K562 (cell line): Measurements from ENCODE around the gene CRNN. TPM values are rescaled to one million over a fixed set of nuclear protein-coding genes. Genes with fewer than 3 reads are reported as not detected.

ENCODE experiments used
- ATAC-seq: fragments of 200-7000 bp; cut with Tn5 transposase; 3 replicates; pipeline ENCODE4 v1.9.1; 2020; ENCODE audit warnings: moderate library complexity
- BruUV-seq: library from RNA; stranded (reverse); fragments of 400-500 nt; replicated peaks from 2 replicates; lab custom pipeline; 2021; lab: Mats Ljungman, UMichigan
- CTCF ChIA-PET: fragments of 300-600 bp; formaldehyde crosslinking; extraction: SDS; loops from one replicate; lab custom pipeline; 2021; ENCODE audit warnings: low intra/inter-chr PET ratio; lab: Yijun Ruan, JAX
- POLR2A ChIA-PET: fragments of 300-600, 350-650 bp; sonication (Branson Sonifier 250); formaldehyde crosslinking; extraction: SDS; loops from one replicate; lab custom pipeline; 2021; ENCODE audit warnings: antibody characterized with exemption, inconsistent platforms; lab: Yijun Ruan, JAX
- DNase-seq, 4 experiments: peaks; one replicate each; pipeline versions ENCODE4 v3.0.0 to v3.0.0-alpha.2; 2011 to 2018; ENCODE audit warnings: low spot score in 3 of 4, mixed read lengths in 3 of 4; ENCODE audit errors: extremely low read depth in 1 of 4
- FAIRE-seq: peaks from 2 replicates; lab custom pipeline; 2011; peaks lifted over from hg19 to GRCh38; lab: Jason Lieb, UNC
- H2AFZ ChIP-seq: 2 replicates; pipeline ENCODE4 v1.6.0; 2011; ENCODE audit warnings: low read depth, low read length, control low read depth, inconsistent platforms
- H3K27ac ChIP-seq: fragments of 200-600 bp; 3 replicates; pipeline ENCODE4 v1.8.0; 2011; ENCODE audit warnings: low read depth, mild to moderate bottlenecking, control low read depth, inconsistent platforms, low read length, moderate library complexity, mixed read lengths; ENCODE audit errors: extremely low read depth
- H3K27me3 ChIP-seq, 2 experiments: fragments of 300-600 bp in 1 of 2; 2 replicates in 1 of 2; 3 replicates in 1 of 2; pipeline versions ENCODE4 v1.6.0 to v1.8.0; 2011; ENCODE audit warnings: inconsistent platforms in 2 of 2, low read length in 2 of 2, mild to moderate bottlenecking in 1 of 2, mixed read lengths in 1 of 2, moderate library complexity in 1 of 2; ENCODE audit not compliant: control insufficient read depth in 2 of 2, insufficient read depth in 2 of 2
- H3K36me3 ChIP-seq: fragments of 300-600 bp; 3 replicates; pipeline ENCODE4 v1.8.0; 2011; ENCODE audit warnings: mild to moderate bottlenecking, low read length, inconsistent platforms; ENCODE audit not compliant: control insufficient read depth, insufficient read depth
- H3K4me1 ChIP-seq, 2 experiments: fragments of 200-600 bp in 1 of 2; replicated peaks in 1 of 2; 2 replicates in 1 of 2; 3 replicates in 1 of 2; pipeline versions ENCODE4 v1.5.1 to v1.8.0; 2011; ENCODE audit warnings: inconsistent platforms in 2 of 2, low read length in 2 of 2, mild to moderate bottlenecking in 1 of 2, mixed read lengths in 1 of 2, moderate library complexity in 1 of 2; ENCODE audit not compliant: control insufficient read depth in 2 of 2, insufficient read depth in 2 of 2
- H3K4me2 ChIP-seq: 2 replicates; pipeline ENCODE4 v1.6.1; 2011; ENCODE audit warnings: low read length, control low read depth, inconsistent platforms, mixed read lengths; ENCODE audit not compliant: insufficient read depth
- H3K4me3 ChIP-seq: fragments of 200-600 bp; sonication (generic), shearing (Covaris generic); 2 replicates; pipeline ENCODE4 v1.5.1; 2016; ENCODE audit warnings: control low read depth, inconsistent platforms
- H3K79me2 ChIP-seq: fragments of 200-600 bp; 3 replicates; pipeline ENCODE4 v1.8.0; 2011; ENCODE audit warnings: low read length, inconsistent platforms; ENCODE audit not compliant: control insufficient read depth, insufficient read depth
- H3K9ac ChIP-seq, 2 experiments: 2 replicates each; pipeline versions ENCODE4 v1.6.0 to v1.6.1; 2011; ENCODE audit warnings: low read depth in 2 of 2, low read length in 2 of 2, control low read depth in 1 of 2, inconsistent platforms in 1 of 2, mild to moderate bottlenecking in 1 of 2, mixed read lengths in 1 of 2; ENCODE audit not compliant: insufficient read depth in 1 of 2
- H3K9me1 ChIP-seq: one replicate; pipeline ENCODE4 v1.6.0; 2011; ENCODE audit warnings: inconsistent platforms, mild to moderate bottlenecking, low read length, moderate library complexity; ENCODE audit not compliant: control insufficient read depth, insufficient read depth
- H3K9me3 ChIP-seq: replicated peaks from 2 replicates; pipeline ENCODE4 v1.5.1; 2011; ENCODE audit warnings: low read depth, low read length, inconsistent platforms; ENCODE audit not compliant: control insufficient read depth, insufficient read depth
- H4K20me1 ChIP-seq: replicated peaks from 2 replicates; pipeline ENCODE4 v1.6.1; 2011; ENCODE audit warnings: low read length, inconsistent platforms, mixed read lengths; ENCODE audit not compliant: control insufficient read depth, insufficient read depth
- BRF1 ChIP-seq: IDR thresholded peaks from 3 replicates; pipeline ENCODE4 v1.6.1; 2011; ENCODE audit warnings: borderline replicate concordance, mild to moderate bottlenecking; ENCODE audit not compliant: insufficient read length; ENCODE audit errors: extremely low read depth
- CBX2 ChIP-seq: fragments of 200-600 bp; sonication (generic); IDR thresholded peaks from one replicate; pipeline ENCODE4 v1.6.1; 2012; ENCODE audit warnings: mild to moderate bottlenecking, low read length, inconsistent platforms; ENCODE audit not compliant: insufficient read depth, poor library complexity, severe bottlenecking
- FOXJ2 ChIP-seq: fragments of 200-800 bp; sonication (Bioruptor generic); IDR thresholded peaks from 2 replicates; pipeline ENCODE4 v1.6.1; 2016; ENCODE audit warnings: missing genetic modification characterization, missing compliant biosample characterization
- RBBP5 ChIP-seq: fragments of 200-600 bp; sonication (generic); IDR thresholded peaks from 2 replicates; pipeline ENCODE4 v1.6.1; 2012; ENCODE audit warnings: borderline replicate concordance, mild to moderate bottlenecking, low read length, control low read depth, inconsistent platforms; ENCODE audit not compliant: insufficient read depth, poor library complexity, severe bottlenecking
- SAP30 ChIP-seq: fragments of 200-600 bp; sonication (generic); IDR thresholded peaks from 2 replicates; pipeline ENCODE4 v1.6.1; 2012; ENCODE audit warnings: borderline replicate concordance, low read depth, mild to moderate bottlenecking, moderate library complexity, low read length, control low read depth, inconsistent platforms; ENCODE audit not compliant: insufficient read depth, poor library complexity, severe bottlenecking
- TFAM ChIP-seq: fragments of 250-450 bp; sonication (Bioruptor Pico); conservative IDR thresholded peaks from 2 replicates; pipeline ENCODE4 v1.5.0; 2021; ENCODE audit warnings: mild to moderate bottlenecking, moderate library complexity
- THRAP3 ChIP-seq: fragments of 450-650 bp; IDR thresholded peaks from 2 replicates; pipeline ENCODE4 v1.6.1; 2016; ENCODE audit warnings: mild to moderate bottlenecking, inconsistent platforms, borderline replicate concordance
- ZEB2 ChIP-seq: fragments of 450-650 bp; IDR thresholded peaks from 2 replicates; pipeline ENCODE4 v1.6.1; 2016
- ZNF282 ChIP-seq: sonication (generic); formaldehyde crosslinking; IDR thresholded peaks from 2 replicates; pipeline ENCODE4 v1.8.1; 2023; ENCODE audit warnings: missing genetic modification reagents
- ZNF551 ChIP-seq: fragments of 250-450 bp; sonication (Bioruptor Pico); IDR thresholded peaks from 2 replicates; pipeline ENCODE4 v1.5.0; 2021; ENCODE audit warnings: mild to moderate bottlenecking, moderate library complexity
- WGBS: fragments of 100-300 bp; shearing (Covaris generic); methylation state at CpG from one replicate; pipeline ENCODE4 v1.1.6; 2016; ENCODE audit warnings: low coverage, mixed read lengths; ENCODE audit not compliant: insufficient coverage; ENCODE audit errors: missing lambda C conversion rate; 5-methylcytosine and 5-hydroxymethylcytosine counted together
- in situ Hi-C: fragments of 300-500 bp; cut with MboI; formaldehyde crosslinking; loops from 4 replicates; pipeline ENCODE4 v1.15.0; 2018; ENCODE audit warnings: inconsistent platforms, mixed read lengths
- intact Hi-C: fragments of 100-400 bp; cut with micrococcal nuclease; formaldehyde crosslinking; loops from 2 replicates; pipeline ENCODE4 v1.14.2; 2022
- polyA plus RNA-seq, 8 experiments: library from polyadenylated mRNA; depleted of rRNA in 4 of 8; stranded (reverse) in 5 of 8; unstranded in 3 of 8; fragments of >200 nt; fragmentation: Nextera tagmentation in 2 of 8; fragmentation: Illumina TruSeq in 1 of 8; extraction: Ambion mirVana in 2 of 8; extraction: Trizol in 1 of 8; gene quantifications; 2 replicates each; pipeline versions ENCODE4 v1.2.1 to v1.2.3, GENCODE V29; 2011 to 2014; ENCODE audit warnings: inconsistent platforms in 1 of 8, missing spikeins in 1 of 8
- total RNA-seq, 7 experiments: library from RNA; depleted of rRNA in 6 of 7; stranded (reverse); fragments of >200 nt in 6 of 7; fragmentation: Illumina TruSeq in 2 of 7; extraction: Trizol in 2 of 7; gene quantifications; 2 replicates each; pipeline versions ENCODE4 v1.2.1 to v1.2.3, GENCODE V29; 2011 to 2021; ENCODE audit warnings: low replicate concordance in 1 of 7
- TF ChIP-seq, protein P1 (sequence below), 3 experiments: IDR thresholded peaks in 2 of 3; conservative IDR thresholded peaks in 1 of 3; 2 replicates each; pipeline ENCODE4 v1.5.1; 2011 to 2012; ENCODE audit warnings: low read length in 3 of 3, mild to moderate bottlenecking in 3 of 3, control low read depth in 2 of 3, improper control_type of control experiment in 1 of 3, inconsistent platforms in 1 of 3, low read depth in 1 of 3, mixed read lengths in 1 of 3, moderate library complexity in 1 of 3; ENCODE audit not compliant: insufficient read depth in 2 of 3
- TF ChIP-seq, protein P2 (sequence below), 3 experiments: fragments of 200-800 bp in 1 of 3; sonication (Bioruptor generic) in 1 of 3; sonication (generic) in 1 of 3; formaldehyde crosslinking in 1 of 3; IDR thresholded peaks; 2 replicates each; pipeline versions ENCODE4 v1.6.1 to v1.8.0; 2016 to 2022; ENCODE audit warnings: mild to moderate bottlenecking in 2 of 3, missing compliant biosample characterization in 2 of 3, missing genetic modification characterization in 2 of 3, missing genetic modification reagents in 1 of 3
- TF ChIP-seq, protein P3 (sequence below): fragments of 250-450 bp; sonication (Bioruptor Pico); IDR thresholded peaks from 2 replicates; pipeline ENCODE4 v1.6.1; 2021; ENCODE audit warnings: mild to moderate bottlenecking
- TF ChIP-seq, protein P4 (sequence below): fragments of 450-650 bp; IDR thresholded peaks from 2 replicates; pipeline ENCODE4 v1.6.1; 2017; ENCODE audit warnings: antibody characterized with exemption, mild to moderate bottlenecking

CRNN gene
- total and polyA plus RNA-seq, 9 of the 15 experiments (the other 6 are each of a cell fraction or from before 2014, with no cell fraction given) = not detected

DNA sequence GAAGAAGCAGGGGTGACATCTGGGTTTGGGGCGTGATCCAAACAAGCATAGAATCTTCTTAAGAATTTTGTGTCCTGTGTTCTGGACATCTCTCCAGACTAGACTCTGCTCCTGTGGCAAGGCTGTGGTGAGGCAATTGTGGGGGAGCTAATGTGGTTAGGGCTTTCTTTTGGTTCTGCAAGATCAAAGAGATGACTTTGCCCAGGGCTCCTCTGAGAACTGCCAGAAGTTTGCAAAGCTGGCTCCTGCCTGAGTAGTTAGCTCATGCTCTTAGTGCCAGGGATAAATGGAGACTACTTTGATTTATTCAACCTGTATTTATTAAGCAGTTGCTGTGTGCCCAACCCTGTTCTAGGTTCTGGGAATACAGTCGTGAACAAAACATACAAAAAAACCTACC, 34.0 kb upstream of the CRNN start:
- no peak for FAIRE-seq
- intact Hi-C loops = no loop called here
- TF ChIP-seq, protein P1, sequence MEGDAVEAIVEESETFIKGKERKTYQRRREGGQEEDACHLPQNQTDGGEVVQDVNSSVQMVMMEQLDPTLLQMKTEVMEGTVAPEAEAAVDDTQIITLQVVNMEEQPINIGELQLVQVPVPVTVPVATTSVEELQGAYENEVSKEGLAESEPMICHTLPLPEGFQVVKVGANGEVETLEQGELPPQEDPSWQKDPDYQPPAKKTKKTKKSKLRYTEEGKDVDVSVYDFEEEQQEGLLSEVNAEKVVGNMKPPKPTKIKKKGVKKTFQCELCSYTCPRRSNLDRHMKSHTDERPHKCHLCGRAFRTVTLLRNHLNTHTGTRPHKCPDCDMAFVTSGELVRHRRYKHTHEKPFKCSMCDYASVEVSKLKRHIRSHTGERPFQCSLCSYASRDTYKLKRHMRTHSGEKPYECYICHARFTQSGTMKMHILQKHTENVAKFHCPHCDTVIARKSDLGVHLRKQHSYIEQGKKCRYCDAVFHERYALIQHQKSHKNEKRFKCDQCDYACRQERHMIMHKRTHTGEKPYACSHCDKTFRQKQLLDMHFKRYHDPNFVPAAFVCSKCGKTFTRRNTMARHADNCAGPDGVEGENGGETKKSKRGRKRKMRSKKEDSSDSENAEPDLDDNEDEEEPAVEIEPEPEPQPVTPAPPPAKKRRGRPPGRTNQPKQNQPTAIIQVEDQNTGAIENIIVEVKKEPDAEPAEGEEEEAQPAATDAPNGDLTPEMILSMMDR (IDR thresholded peaks at IDR 0.05 in 2 of 3, conservative IDR thresholded peaks at IDR 0.05 in 1 of 3; ENCODE audit: insufficient read depth in 2 of 3, low read depth in 1 of 3, low read length in 3 of 3) = no peak
- TF ChIP-seq CBX2 (no peak), SAP30 (no peak), ZNF282 (CRISPR knock-in tag) (no peak), ZEB2 (no peak), BRF1 (no peak), RBBP5 (no peak), THRAP3 (no peak), ZNF551 (CRISPR knock-in tag) (no peak), TFAM (CRISPR knock-in tag) (no peak), FOXJ2 (tag) (no peak)
- TF ChIP-seq, protein P2, sequence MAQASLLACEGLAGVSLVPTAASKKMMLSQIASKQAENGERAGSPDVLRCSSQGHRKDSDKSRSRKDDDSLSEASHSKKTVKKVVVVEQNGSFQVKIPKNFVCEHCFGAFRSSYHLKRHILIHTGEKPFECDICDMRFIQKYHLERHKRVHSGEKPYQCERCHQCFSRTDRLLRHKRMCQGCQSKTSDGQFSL (CRISPR knock-in tag; IDR thresholded peaks at IDR 0.05) = no peak
- TF ChIP-seq, protein P2 (tag; IDR thresholded peaks at IDR 0.05) = no peak
- TF ChIP-seq, protein P3, sequence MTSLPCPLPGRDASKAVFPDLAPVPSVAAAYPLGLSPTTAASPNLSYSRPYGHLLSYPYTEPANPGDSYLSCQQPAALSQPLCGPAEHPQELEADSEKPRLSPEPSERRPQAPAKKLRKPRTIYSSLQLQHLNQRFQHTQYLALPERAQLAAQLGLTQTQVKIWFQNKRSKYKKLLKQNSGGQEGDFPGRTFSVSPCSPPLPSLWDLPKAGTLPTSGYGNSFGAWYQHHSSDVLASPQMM (CRISPR knock-in tag) = no peak
- TF ChIP-seq, protein P4, sequence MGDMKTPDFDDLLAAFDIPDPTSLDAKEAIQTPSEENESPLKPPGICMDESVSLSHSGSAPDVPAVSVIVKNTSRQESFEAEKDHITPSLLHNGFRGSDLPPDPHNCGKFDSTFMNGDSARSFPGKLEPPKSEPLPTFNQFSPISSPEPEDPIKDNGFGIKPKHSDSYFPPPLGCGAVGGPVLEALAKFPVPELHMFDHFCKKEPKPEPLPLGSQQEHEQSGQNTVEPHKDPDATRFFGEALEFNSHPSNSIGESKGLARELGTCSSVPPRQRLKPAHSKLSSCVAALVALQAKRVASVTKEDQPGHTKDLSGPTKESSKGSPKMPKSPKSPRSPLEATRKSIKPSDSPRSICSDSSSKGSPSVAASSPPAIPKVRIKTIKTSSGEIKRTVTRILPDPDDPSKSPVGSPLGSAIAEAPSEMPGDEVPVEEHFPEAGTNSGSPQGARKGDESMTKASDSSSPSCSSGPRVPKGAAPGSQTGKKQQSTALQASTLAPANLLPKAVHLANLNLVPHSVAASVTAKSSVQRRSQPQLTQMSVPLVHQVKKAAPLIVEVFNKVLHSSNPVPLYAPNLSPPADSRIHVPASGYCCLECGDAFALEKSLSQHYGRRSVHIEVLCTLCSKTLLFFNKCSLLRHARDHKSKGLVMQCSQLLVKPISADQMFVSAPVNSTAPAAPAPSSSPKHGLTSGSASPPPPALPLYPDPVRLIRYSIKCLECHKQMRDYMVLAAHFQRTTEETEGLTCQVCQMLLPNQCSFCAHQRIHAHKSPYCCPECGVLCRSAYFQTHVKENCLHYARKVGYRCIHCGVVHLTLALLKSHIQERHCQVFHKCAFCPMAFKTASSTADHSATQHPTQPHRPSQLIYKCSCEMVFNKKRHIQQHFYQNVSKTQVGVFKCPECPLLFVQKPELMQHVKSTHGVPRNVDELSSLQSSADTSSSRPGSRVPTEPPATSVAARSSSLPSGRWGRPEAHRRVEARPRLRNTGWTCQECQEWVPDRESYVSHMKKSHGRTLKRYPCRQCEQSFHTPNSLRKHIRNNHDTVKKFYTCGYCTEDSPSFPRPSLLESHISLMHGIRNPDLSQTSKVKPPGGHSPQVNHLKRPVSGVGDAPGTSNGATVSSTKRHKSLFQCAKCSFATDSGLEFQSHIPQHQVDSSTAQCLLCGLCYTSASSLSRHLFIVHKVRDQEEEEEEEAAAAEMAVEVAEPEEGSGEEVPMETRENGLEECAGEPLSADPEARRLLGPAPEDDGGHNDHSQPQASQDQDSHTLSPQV = no peak

More for the DNA sequence above, 34.0 kb upstream of the CRNN start:
- ATAC-seq (no peak), DNase-seq (no peak)
- Histone ChIP-seq H2AFZ (no peak overlapping the region), H3K27ac (no peak overlapping the region), H3K27me3 (no peaks in the 10 kb centered on the region), H3K4me3 (no peak overlapping the region), H3K79me2 (no peaks in the 10 kb centered on the region), H3K4me2 (no peak overlapping the region), H3K36me3 (no peaks in the 10 kb centered on the region), H4K20me1 (no peaks in the 10 kb centered on the region), H3K4me1 (no peaks in the 10 kb centered on the region), H3K9me1 (no peaks in the 10 kb centered on the region), H3K9me3 (no peaks in the 10 kb centered on the region), H3K9ac (no peak overlapping the region)
- WGBS = 0% methylated on average over 2 of the region's 2 CpGs
- in situ Hi-C loops = no loop called here
- ChIA-PET CTCF (no interaction called here), POLR2A (interaction anchor here (0.6 kb wide), 1 partner anchor 222 kb away, joined by 3 read pairs; no protein-coding TSS in a partner anchor)
- BruUV-seq = no TSS peak
